GM21576 (cell line): ENCODE measurements around the gene ZXDA.

Source experiments
- ATAC-seq: cut with Tn5 transposase; IDR thresholded peaks from one replicate; pipeline ENCODE4 v1.9.1; 2021; ENCODE audit warnings: mild to moderate bottlenecking, moderate library complexity; ENCODE audit not compliant: unreplicated experiment

ZXDA gene

GRCh38 chrX:57899064-57899463 is 11.2 kb downstream of the ZXDA start:
- no peak for ATAC-seq

- no peak for ATAC-seq
These were observed 38.8 kb downstream of the ZXDA start for GRCh38 chrX:57871463-57871862.
